Measurements from ENCODE around the gene PBX1.

- TF ChIP-seq SP1 (CRISPR knock-in tag; conservative IDR thresholded peaks at IDR 0.05), result no peak
- no peak for TF ChIP-seq CTCF (IDR thresholded peaks at IDR 0.05)
- TF ChIP-seq ATF3 (CRISPR knock-in tag; conservative IDR thresholded peaks at IDR 0.05), result no peak
- no peak for TF ChIP-seq ZNF263 (CRISPR knock-in tag; IDR thresholded peaks at IDR 0.05; ENCODE audit: low read depth)
- no peak for TF ChIP-seq ZNF121 (CRISPR knock-in tag; IDR thresholded peaks at IDR 0.05)
- no peak for TF ChIP-seq ETV6 (CRISPR knock-in tag; IDR thresholded peaks at IDR 0.05)
- TF ChIP-seq, protein P1, sequence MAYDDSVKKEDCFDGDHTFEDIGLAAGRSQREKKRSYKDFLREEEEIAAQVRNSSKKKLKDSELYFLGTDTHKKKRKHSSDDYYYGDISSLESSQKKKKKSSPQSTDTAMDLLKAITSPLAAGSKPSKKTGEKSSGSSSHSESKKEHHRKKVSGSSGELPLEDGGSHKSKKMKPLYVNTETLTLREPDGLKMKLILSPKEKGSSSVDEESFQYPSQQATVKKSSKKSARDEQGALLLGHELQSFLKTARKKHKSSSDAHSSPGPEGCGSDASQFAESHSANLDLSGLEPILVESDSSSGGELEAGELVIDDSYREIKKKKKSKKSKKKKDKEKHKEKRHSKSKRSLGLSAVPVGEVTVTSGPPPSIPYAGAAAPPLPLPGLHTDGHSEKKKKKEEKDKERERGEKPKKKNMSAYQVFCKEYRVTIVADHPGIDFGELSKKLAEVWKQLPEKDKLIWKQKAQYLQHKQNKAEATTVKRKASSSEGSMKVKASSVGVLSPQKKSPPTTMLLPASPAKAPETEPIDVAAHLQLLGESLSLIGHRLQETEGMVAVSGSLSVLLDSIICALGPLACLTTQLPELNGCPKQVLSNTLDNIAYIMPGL (CRISPR knock-in tag; IDR thresholded peaks at IDR 0.05), result no peak
- TF ChIP-seq, protein P2, sequence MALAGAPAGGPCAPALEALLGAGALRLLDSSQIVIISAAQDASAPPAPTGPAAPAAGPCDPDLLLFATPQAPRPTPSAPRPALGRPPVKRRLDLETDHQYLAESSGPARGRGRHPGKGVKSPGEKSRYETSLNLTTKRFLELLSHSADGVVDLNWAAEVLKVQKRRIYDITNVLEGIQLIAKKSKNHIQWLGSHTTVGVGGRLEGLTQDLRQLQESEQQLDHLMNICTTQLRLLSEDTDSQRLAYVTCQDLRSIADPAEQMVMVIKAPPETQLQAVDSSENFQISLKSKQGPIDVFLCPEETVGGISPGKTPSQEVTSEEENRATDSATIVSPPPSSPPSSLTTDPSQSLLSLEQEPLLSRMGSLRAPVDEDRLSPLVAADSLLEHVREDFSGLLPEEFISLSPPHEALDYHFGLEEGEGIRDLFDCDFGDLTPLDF (CRISPR knock-in tag; IDR thresholded peaks at IDR 0.05), result no peak
- TF ChIP-seq ESRRA (CRISPR knock-in tag; IDR thresholded peaks at IDR 0.05; ENCODE audit: borderline replicate concordance), result no peak
Observed at GRCh38 chr1:164660775-164661174, 101.8 kb downstream of the PBX1 start.
